ENCODE results near the gene PGM1.

PGM1 gene

DNA sequence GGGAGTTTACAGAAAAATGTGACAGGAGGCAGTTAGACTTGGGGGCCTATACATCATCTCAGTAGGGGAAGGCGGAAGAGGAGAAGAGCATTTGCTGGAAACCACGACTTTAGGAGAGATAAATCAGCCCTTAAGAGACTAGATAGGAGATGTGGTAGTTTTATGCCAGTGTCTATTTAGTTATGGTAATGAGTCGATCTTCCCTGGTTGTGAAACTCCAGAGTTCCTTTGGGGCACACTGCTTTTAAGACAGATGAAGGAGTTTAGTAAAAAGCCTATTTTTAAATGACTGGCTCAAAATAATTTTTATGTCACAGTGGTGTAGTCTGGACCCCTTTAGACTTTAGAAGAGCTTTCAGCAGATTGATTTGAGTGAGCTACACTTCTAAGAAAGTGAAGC lies 7.8 kb downstream of the PGM1 start:
- DNase-seq (ENCODE audit: low read depth in 2 of 2): no peak

DNA sequence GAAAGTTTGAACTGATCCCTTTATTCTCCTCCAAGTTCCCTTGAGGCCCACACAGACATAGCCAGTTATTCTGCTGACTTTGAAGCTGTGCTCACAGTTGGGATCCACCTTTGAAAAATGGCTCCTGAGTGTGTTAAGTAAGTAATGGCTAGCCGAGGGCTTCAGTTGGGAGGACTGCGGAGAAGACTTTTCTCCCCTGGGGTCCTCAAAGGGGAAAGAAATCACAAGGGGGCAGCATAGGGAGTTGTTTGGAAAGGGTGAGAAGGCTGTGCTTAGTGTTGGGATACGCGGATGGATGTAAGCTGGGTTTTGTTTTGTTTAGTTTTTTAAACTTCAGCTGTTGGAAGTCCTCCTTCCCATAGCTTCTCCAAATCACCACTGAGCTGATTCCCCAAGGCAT lies 8.3 kb downstream of the PGM1 start:
- DNase-seq (ENCODE audit: low read depth in 2 of 2): no peak

DNA sequence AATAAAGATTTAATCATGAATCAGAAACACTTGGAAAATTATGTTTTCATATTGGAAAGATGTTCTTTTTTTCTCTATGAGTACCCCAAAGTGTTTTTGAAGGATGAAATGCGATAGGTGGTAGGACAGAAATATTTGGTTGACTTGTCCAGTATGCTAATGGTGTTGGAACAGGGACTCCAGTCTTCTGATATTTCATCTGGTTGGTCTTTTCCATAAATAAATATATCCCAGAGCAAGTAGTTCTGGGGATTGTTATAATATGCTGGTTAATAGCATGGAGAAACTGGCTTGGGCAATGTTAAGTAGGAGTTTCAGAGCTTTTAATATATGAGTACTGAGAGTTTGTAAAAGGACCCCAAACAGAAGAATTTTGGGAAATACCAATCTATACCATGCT lies 8.7 kb downstream of the PGM1 start:
- no peak for DNase-seq (ENCODE audit: low read depth in 2 of 2)

DNA sequence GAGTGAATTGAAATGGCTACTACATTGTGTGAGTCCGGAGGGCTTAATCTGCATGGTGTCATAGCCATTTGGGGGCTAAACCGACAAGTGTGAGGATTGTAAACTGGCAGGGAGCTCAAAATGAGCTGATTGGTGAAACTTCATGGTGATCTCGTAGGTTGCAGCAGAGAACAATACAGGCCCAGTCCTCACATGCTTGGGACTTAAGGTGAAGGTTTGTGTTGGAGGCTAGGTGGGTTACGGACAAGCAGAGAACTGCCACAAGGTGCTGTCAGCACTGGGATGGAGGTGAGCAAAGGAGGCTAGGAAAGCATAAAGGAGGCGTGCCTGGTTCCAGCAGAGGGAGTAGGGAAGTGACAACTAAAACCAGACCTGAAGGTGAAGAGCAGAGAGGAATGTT lies 9.4 kb downstream of the PGM1 start:
- DNase-seq (ENCODE audit: low read depth in 2 of 2): no peak

DNA sequence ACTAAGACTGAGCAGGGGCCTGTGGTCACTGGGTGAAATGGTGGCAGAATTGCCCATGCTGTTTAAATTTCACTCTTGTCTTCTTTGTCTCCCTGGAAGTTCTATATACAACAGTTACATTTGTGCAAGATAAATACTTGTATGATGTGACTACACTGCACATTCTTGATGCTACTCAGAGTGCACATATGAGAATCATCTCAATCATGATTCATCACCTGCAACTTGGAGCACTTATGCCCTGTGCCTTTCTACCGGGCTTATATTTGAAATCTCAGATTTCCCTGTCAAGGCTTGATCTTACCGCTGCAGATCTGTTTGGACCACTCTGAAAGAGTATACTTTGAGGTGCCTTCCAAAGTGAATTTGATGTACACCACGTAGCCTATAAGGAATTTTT lies 10.6 kb downstream of the PGM1 start:
- DNase-seq (ENCODE audit: low read depth in 2 of 2): no peak

DNA sequence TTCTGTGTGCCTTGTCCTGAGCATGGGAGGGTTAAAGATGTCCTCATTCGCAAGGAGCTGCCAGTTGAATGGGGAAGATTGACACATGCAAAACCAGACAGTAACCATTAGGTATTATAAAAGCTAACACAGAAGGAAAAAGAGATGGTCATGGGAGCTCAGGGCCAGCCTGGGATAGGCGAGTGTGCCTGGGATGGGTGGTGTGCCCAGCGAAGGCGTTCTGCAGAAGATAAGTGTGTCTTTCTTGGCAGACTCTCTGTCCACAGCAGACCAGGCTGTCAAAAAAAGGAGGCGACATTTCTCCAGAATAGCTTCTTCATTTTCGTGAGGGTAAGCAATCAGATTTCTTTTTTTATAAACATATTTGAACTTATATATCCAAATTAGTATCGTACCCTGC lies 14.1 kb downstream of the PGM1 start:
- DNase-seq (ENCODE audit: low read depth in 2 of 2): no peak

DNA sequence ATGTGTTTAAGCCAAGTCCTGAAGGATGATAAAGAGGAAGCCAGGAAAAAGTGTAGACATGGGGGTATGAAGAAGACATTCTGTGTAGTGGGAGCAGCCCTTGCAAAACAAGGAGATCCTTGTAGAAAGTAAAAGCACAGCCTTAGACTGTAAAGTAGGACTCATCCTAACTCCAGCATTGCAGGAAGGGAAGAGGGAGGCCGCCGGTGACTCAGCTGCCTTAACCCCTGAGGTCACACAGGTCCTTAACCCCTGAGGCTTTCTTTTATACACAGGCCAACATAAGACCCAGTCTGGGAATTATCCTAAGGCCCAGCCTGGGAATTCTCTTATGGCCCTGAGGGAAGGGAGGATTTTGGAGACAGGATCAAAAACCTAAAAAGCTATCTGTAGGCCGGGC lies 18.0 kb downstream of the PGM1 start:
- no peak for DNase-seq (ENCODE audit: low read depth in 2 of 2)

DNA sequence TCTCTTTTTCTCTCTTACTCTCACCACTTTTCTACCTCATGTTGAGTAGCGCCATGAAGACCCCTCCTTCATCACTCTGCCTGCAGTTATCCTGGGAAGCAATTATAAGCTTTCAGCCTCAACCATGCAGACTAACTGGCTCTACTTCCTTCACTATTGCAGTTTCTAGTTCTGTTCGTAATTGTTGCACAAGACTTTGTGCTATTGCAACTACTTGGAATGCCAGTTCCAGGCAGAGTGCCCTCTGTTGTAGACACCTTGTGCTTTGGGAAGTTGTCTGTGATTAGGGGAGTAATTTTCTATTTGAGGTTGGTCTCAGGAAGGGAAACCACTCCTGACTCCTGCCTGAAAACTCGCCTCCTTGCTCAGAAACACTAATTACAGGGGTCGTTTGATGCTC lies 19.4 kb downstream of the PGM1 start:
- no peak for DNase-seq (ENCODE audit: low read depth in 2 of 2)

DNA sequence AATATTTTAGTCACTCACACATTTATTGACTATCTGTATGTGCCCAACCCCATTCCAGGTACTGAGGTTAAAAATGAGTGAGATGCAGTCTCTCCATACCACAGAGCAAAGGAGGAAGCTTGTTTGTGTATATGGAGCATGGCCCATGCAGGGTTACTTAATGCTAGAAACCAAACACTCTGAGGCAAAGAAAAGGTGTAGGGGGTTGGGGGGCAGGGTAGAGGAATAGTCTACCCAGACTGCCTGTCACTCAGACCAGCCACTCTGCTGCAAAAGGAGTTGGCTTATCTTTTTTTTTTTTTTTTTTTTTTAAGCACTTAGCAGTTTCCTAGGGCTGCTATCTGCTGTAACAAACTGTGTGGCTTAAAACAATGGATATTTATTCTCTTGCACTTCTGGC lies 19.8 kb downstream of the PGM1 start:
- no peak for DNase-seq (ENCODE audit: low read depth in 2 of 2)

DNA sequence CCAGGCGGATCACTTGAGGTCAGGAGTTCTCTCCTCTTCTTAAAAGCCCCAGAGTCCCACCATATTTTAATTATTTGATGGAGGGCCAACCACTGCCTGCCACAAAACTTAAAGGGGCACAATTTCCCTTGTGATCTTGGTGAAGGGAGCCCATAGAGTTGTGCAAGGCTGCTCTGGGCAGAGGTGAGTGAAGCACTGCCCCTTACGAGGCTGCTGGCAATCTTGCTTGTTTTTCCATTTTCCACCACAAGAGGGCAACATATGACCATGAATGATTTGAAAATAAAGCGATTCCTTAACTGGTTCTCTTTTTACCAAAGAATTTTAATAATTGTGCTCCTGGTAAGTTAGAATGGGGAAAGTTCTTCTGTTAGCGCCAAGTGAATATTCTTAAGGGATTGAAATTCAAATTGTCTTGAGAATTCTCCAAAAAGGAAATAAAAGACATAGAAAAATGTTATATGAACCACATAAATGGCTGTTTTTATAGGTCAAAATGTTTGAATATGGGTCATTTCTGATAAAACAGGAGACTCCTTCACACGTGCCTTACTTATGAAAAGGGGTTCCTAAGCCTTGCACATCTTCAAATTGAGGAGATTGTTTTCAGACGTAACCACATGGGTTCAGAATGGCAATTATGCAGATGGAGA lies 22.7 kb downstream of the PGM1 start:
- DNase-seq (ENCODE audit: low read depth in 2 of 2): peak; percentile 12 to 67

DNA sequence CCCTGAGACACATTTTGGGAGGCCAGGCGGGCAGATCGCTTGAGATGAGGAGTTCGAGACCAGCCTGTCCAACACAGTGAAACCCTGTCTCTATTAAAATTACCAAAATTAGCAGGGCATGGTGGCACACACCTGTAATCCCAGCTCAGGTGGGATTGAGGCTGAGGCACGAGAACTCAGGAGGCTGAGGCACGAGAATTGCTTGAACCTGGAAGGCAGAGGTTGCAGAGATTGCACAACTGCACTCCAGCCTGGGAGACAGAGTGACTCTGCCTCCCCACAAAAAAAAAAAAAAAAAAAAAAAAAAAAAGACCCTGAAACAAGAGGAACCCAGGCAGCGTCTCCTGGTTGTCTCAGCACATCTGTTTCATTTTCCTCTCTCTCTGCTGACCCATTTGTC lies 24.2 kb downstream of the PGM1 start:
- no peak for DNase-seq (ENCODE audit: low read depth in 2 of 2)

DNA sequence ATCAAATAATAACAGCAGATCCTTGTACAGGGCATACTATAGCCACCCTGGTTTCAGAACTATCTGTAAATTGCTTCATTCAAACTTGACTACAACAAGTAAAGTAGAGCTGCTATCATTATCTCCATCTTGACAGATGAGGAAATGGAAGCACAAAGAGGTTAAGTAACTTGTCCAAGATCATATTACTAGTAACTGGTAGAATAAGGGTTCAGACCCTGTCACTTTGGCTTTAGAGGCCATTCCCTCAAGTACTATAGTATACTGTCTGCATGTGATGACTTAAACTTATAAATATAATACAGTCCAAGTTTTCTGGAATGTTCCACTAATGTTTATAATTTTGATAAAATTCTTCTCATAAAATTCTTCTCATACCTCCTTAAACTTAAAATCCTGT lies 24.8 kb downstream of the PGM1 start:
- DNase-seq (ENCODE audit: low read depth in 2 of 2): no peak

DNA sequence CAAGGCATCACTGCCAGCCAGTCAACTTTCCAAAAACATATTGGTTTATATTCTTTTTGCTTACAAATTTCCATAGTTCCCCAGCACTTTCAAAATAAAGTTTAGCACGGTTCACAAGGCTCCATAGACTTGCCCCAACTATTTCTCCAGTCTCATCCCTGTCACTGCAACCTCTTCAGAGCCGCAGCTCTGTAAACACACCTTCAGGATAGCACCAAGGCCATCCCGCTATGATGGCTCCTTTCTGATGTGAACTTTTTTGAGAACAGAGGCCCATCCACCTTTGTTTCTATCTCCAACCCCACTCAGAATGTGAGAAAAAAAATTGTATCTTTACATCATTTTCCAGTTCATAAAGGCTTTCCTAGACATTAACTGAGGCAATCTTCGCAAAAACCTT lies 26.3 kb downstream of the PGM1 start:
- DNase-seq (ENCODE audit: low read depth in 2 of 2): no peak

DNA sequence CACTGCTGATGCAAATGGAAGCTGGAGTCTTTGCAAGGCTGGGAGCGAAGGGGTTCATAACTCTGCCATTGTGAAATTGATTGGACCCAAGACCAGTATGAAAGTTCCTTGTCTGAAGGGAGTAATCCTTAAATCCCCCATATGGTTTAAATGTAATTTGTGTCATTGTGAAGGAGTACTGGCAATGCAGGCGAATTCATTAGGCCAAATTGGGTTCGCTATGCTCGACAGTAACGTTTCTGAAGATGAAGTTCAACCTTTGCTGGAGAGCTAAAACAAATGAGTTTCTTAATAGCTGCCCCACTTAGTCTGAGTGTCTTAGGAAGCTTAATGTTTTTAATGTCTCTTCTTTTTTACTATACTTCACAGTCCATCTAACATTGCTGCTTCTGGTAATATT lies 27.5 kb downstream of the PGM1 start:
- DNase-seq (ENCODE audit: low read depth in 2 of 2): no peak

DNA sequence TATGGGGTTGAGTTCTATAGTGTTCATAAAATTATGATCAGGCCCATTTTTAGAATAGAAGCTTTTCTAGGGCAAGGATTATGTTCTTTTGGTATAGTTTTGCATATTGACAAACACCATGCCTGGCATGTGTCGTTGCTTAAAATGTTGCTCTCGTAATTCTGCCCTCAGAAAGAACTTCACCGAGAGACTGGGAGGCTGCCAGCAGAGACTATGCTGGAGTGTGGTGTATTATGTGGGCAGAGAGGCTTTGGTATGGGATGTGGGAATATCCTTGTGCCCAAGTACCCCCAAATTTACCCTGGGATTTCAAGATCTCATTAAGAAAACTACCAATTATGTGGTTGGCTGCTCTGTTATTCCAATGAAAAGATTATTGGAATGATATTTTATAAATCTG lies 27.9 kb downstream of the PGM1 start:
- DNase-seq (ENCODE audit: low read depth in 2 of 2): no peak

DNA sequence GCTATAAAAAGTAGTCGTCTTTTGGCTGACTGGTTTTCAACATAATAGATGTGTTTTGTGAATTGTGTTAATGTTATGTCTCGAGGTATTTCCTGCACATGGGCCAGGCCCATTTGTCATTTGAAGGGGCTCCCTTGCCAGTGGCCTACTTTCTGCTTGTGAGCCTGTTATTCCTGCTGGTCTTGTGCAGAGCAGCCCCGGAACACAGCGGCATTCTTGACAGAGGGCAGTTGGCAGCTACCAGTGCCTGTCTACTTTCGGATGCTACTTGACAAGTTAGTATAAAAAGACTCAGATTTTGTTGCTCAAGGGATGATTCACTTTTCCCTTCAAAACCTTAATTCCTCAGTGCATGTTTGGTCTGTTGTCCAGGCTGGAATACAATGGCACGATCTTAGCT lies 28.5 kb downstream of the PGM1 start:
- DNase-seq (ENCODE audit: low read depth in 2 of 2): no peak

DNA sequence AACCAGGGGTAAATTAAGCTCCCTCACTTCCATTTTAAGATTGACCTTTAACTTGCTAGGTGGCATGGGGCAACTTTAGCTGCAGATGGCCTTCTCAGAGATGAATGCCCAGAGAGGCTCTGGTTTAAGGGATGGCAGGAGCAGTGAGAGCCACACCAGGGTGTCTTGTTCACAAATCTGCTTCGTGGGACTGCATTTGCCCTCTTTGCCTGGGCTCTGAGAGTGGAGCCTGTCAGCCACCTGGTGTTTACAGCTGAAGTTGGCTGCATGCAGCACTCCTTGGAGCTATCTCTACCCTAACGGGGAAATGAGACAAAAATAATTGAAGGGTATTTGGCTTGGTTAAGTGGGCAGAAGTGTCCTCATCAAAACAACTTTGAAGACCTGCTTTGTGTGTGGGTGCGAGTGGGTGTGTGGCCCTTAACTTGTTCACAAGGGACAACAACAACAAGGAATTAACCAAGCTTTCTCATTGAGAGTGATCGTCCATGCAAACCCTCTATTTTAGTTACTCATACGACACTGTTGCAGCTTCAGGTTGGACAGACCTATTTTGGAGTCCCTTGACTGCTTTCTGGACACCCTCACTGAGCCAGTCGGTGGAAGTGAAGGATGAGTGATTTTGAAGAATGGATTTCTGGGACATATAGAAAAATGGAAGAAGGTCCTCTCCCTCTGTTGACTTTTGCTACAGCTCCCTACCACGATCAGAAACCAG lies 29.8 kb downstream of the PGM1 start:
- no peak for DNase-seq (ENCODE audit: low read depth in 2 of 2)

DNA sequence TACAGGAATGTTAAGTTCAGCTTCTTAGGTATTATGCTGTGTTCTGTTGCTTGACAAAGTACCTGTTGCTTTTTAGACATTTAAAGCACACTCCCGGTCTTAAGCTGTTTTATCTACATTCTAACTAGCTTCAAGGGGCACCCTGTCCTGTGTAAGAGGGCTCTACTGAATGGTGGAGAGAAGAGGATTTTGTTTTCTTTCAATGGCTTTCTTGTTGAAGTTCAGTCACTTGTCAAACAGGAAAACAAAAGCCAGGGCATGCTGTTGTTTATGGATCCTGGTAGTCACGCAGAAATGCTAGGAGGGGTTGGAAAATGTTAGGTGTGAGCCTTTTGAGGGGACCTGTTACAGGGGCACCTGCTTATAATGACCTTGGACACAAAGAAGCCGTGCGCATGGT lies 30.7 kb downstream of the PGM1 start:
- DNase-seq (ENCODE audit: low read depth in 2 of 2): no peak

DNA sequence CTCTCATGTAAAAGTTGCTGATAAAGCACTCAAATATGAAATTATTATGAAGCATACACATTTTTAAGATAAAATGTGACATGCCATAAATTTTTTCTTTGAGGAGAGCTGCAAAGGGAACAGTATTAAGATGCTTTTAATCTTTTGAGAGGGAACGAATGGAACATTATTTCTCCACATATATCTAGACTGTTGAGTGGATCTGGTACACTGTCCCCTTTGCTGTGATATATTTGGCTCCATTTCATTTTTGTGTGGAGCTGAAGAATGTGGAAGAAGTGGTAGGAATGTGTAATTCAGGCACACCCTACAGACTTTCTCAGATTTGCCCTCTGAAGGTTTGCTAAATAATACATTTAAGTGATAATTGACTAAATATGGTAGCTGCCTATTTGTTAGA lies 31.7 kb downstream of the PGM1 start:
- no peak for DNase-seq (ENCODE audit: low read depth in 2 of 2)

DNA sequence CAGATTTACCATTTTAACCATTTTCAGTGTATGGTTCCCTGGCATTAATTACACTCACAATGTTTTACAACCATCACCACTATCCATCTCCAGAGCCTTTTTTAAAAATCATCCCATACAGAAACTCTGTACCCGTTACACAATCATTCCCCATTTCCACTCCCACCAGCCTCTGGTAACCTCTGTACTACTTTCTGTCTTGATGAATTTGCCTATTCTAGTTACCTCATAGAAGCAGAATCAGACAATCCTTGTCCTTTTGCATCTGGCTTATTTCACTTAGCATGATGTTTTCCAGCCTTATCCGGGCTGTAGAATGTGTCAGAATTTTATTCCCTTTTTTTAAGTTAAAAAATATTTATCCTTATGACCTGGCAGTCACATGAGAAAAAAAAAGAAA lies 33.0 kb downstream of the PGM1 start:
- DNase-seq (ENCODE audit: low read depth in 2 of 2): no peak

DNA sequence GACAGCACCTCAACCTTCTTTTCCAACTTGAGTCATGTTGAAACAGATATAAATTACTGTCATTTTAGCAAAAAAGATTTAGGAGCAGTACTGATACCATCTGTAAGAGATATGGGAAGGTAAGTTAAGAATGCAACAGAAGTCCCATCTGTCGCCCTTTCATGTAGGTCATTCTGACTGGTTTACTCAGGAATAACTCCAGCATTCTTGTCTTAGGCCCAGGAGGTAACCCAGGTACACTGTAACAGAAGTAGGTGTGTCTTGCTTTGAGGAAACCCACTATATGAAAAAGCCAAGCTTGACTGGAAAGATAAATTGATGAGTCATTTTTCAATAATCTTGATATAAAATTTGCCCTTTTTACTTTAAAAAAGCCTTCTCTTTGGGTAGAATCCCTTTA lies 35.4 kb downstream of the PGM1 start:
- DNase-seq (ENCODE audit: low read depth in 2 of 2): no peak

DNA sequence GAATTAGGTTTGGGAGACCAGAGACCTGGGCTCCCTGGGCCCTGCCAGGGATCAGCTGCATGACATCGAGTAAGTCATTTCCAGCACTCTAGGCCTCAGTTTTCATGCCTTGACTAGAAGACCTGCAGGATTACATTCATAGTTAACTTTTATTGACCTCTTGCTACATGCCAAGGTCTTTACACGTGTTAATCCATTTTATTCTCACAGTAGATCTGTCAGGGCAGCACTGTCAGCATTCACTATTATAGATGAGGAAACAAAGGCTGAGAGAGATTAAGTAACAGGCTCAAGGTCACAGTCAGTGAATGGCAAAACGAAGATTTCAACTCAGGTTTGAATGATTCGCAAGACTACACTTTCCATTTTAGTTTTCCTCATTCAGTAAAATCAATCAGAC lies 37.0 kb downstream of the PGM1 start:
- DNase-seq (ENCODE audit: low read depth in 2 of 2): no peak

DNA sequence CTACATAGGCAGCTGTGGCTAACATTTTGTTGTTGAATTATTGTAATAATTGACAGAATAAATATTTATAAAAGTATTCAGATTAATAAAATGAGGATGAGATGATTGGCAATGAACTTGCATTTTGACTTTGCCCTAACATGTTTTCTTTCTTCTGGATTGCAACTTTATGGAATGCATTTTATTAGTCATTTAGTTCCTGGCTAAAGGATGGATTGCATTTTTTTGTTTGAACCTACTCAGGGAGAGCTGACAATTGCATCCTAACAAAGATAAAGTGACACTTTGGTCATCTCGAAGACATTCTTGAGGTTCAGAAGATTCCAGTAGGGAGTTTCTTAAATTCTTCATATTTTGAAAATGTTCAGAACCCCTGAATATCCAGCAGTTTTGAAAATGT lies 37.5 kb downstream of the PGM1 start:
- no peak for DNase-seq (ENCODE audit: low read depth in 2 of 2)

DNA sequence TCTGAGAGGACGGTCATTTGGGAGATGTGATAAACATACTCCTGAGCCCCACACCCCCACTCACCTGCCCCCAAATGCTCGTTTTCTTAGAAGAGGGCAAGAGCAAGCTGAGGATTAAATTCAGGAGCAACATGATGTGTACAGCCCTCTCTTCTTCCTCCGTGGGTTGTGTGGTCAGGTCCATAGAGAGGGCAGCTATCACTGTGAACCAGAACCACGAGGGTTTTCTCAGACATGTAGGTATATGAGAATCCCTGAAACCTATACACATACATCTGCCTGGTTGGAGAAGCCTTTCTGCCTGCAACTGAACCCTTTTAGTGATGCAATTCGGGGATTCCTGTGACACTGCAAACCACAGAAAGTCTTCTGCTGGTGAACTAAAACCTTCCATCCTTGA lies 38.9 kb downstream of the PGM1 start:
- no peak for DNase-seq (ENCODE audit: low read depth in 2 of 2)

Measured in stimulated activated CD4-positive, alpha-beta T cell treated with anti-CD3 and anti-CD28 coated beads, Interleukin-1b, Interleukin-23, amount 100 ng/mL, for 4 hours (primary cell).